ENCODE data around the gene NAT9. TPM values are rescaled to one million over a fixed set of nuclear protein-coding genes. Genes with fewer than 3 reads are reported as not detected.

Gene NAT9
- total and polyA plus RNA-seq, 2 experiments from 2014 or later: 37.3 to 37.5 TPM

DNA sequence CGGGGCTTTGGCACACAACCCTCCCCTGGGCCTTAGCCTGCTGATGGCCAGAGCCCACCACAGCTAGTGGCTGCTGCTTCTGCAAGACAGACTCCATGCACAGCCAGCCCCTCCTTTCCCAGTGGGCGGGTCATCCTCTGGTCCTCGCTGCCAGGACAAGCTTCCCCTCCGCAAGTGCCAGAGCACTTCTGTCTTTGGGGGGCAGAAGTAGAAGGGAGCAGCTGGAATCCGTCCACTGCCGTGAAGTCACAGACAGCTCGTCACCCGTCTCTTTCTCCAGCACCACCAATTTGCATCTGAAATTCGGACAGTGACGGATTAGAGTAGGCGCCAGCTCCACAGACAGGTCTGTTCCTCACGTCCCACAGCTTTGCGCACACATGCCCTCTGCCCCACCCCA lies 31.3 kb upstream of the NAT9 start:
- TF ChIP-seq JUNB (IDR thresholded peaks at IDR 0.05; ENCODE audit: unreplicated experiment) (no peak), ZNF331 (CRISPR knock-in tag; IDR thresholded peaks at IDR 0.05; ENCODE audit: low read depth) (no peak)
- Mint-ChIP-seq H3K4me1 (no peaks in the 10 kb centered on the region), H3K36me3 (ENCODE audit: low read depth) (peaks cover 3% of the 10 kb centered on the region), H3K9me3 (no peaks in the 10 kb centered on the region), H3K4me3 (no peak overlapping the region), H3K27ac (no peak overlapping the region), H3K27me3 (ENCODE audit: insufficient read depth, low read depth, poor library complexity) (peaks cover 7% of the 10 kb centered on the region)
- DNase-seq (ENCODE audit: low spot score) (no peak), ATAC-seq (no peak)
- Histone ChIP-seq H3K4me3 (no peak overlapping the region), H4K20me1 (replicated peaks; ENCODE audit: insufficient read depth) (peaks cover 13% of the 10 kb centered on the region), H3K36me3 (ENCODE audit: insufficient read depth) (no peaks in the 10 kb centered on the region), H3K27me3 (ENCODE audit: insufficient read depth) (no peaks in the 10 kb centered on the region), H3K27ac (ENCODE audit: low read depth) (no peak overlapping the region), H2AFZ (no peak overlapping the region), H3K79me2 (replicated peaks; ENCODE audit: insufficient read depth) (no peaks in the 10 kb centered on the region), H3K4me1 (ENCODE audit: insufficient read depth) (no peaks in the 10 kb centered on the region), H3K9me2 (ENCODE audit: insufficient read depth) (no peaks in the 10 kb centered on the region), H3K4me2 (no peak overlapping the region), H3F3A (replicated peaks; ENCODE audit: low read depth) (no peaks in the 10 kb centered on the region)

DNA sequence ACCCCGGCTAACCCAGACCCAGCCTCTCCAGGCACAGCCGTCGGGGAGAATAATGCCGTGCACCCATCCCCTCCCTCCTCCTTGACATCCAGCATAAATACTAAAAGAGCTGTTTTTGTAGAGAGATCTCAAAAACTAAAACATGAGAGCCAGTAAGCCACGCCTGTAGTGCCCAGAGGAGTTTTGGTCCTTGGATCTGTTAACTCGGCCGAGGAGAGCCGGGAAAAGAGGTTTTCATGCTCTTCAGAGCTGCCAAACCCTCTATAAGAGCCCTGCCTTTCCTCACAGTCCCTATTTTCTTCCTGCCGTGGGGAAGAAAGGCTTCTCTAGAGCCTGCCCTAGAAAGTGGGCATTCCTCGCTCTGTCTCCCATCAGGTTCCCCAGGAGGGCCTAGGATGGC lies 30.2 kb upstream of the NAT9 start:
- Histone ChIP-seq H3F3A (replicated peaks; ENCODE audit: low read depth) (no peaks in the 10 kb centered on the region), H2AFZ (no peak overlapping the region), H3K4me3 (no peak overlapping the region), H3K27ac (ENCODE audit: low read depth) (no peak overlapping the region), H3K4me1 (ENCODE audit: insufficient read depth) (no peaks in the 10 kb centered on the region), H3K4me2 (no peak overlapping the region), H3K79me2 (replicated peaks; ENCODE audit: insufficient read depth) (no peaks in the 10 kb centered on the region), H4K20me1 (replicated peaks; ENCODE audit: insufficient read depth) (peaks cover 18% of the 10 kb centered on the region), H3K36me3 (ENCODE audit: insufficient read depth) (no peaks in the 10 kb centered on the region), H3K9me2 (ENCODE audit: insufficient read depth) (no peaks in the 10 kb centered on the region), H3K27me3 (ENCODE audit: insufficient read depth) (no peaks in the 10 kb centered on the region)
- no peaks in the 10 kb centered on the region for H3K4me1 Mint-ChIP-seq
- peaks cover 9% of the 10 kb centered on the region for H3K27me3 Mint-ChIP-seq (ENCODE audit: insufficient read depth, low read depth, poor library complexity)
- H3K9me3 Mint-ChIP-seq: no peaks in the 10 kb centered on the region
- no peak overlapping the region for H3K4me3 Mint-ChIP-seq
- H3K27ac Mint-ChIP-seq: no peak overlapping the region
- no peak for TF ChIP-seq POLR2AphosphoS5 (IDR thresholded peaks at IDR 0.05; ENCODE audit: low read depth)
- TF ChIP-seq, protein P1, sequence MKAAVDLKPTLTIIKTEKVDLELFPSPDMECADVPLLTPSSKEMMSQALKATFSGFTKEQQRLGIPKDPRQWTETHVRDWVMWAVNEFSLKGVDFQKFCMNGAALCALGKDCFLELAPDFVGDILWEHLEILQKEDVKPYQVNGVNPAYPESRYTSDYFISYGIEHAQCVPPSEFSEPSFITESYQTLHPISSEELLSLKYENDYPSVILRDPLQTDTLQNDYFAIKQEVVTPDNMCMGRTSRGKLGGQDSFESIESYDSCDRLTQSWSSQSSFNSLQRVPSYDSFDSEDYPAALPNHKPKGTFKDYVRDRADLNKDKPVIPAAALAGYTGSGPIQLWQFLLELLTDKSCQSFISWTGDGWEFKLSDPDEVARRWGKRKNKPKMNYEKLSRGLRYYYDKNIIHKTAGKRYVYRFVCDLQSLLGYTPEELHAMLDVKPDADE (IDR thresholded peaks at IDR 0.05): no peak
- TF ChIP-seq CREB1 (CRISPR knock-in tag; IDR thresholded peaks at IDR 0.05; ENCODE audit: low read depth): no peak
- TF ChIP-seq NANOG (IDR thresholded peaks at IDR 0.05; ENCODE audit: borderline replicate concordance): no peak
- H3K36me3 Mint-ChIP-seq (ENCODE audit: low read depth): peaks cover 3% of the 10 kb centered on the region
- DNase-seq (ENCODE audit: low spot score) (no peak), ATAC-seq (no peak)

DNA sequence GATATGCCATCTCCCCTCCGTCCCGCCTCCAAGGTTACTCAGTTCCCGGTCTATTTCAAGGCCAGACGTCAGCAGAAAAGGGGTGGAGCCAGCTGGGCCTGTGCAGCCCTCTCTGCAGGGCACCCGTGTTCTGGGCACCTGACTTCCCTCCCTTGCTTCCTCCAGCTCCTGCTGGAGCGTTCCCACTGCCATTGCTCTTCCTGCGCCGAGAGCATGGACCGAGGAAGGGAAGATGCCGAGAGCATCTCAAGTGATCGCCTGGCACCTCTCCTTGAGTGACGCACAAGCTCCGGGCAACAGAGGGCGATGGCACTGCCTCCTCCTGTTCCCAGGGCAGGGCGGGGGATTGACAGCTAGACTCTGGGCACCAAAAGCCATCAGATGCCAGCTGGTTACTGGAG lies 29.4 kb upstream of the NAT9 start:
- ATAC-seq (peak; percentile 40; the same call in 2 of the 3 replicates), DNase-seq (ENCODE audit: low spot score) (no peak)
- no peaks in the 10 kb centered on the region for H3K9me2 ChIP-seq (ENCODE audit: insufficient read depth)
- H3K36me3 Mint-ChIP-seq (ENCODE audit: low read depth): peaks cover 7% of the 10 kb centered on the region
- no peaks in the 10 kb centered on the region for H3K27me3 ChIP-seq (ENCODE audit: insufficient read depth)
- H3K27ac ChIP-seq (ENCODE audit: low read depth): no peak overlapping the region
- H3K9me3 Mint-ChIP-seq: no peaks in the 10 kb centered on the region
- no peak overlapping the region for H3K4me2 ChIP-seq
- no peak overlapping the region for H3K27ac Mint-ChIP-seq
- no peaks in the 10 kb centered on the region for H3K4me1 ChIP-seq (ENCODE audit: insufficient read depth)
- peaks cover 18% of the 10 kb centered on the region for H4K20me1 ChIP-seq (replicated peaks; ENCODE audit: insufficient read depth)
- no peaks in the 10 kb centered on the region for H3K36me3 ChIP-seq (ENCODE audit: insufficient read depth)
- no peak overlapping the region for H2AFZ ChIP-seq
- H3K4me1 Mint-ChIP-seq: no peaks in the 10 kb centered on the region
- no peak overlapping the region for H3K4me3 Mint-ChIP-seq
- H3F3A ChIP-seq (replicated peaks; ENCODE audit: low read depth): no peaks in the 10 kb centered on the region
- no peak overlapping the region for H3K4me3 ChIP-seq
- peaks cover 12% of the 10 kb centered on the region for H3K27me3 Mint-ChIP-seq (ENCODE audit: insufficient read depth, low read depth, poor library complexity)
- H3K79me2 ChIP-seq (replicated peaks; ENCODE audit: insufficient read depth): no peaks in the 10 kb centered on the region
- TF ChIP-seq STAT1 (IDR thresholded peaks at IDR 0.05; ENCODE audit: unreplicated experiment) (no peak), NANOG (IDR thresholded peaks at IDR 0.05; ENCODE audit: borderline replicate concordance) (no peak), JUNB (IDR thresholded peaks at IDR 0.05; ENCODE audit: unreplicated experiment) (no peak)
- TF ChIP-seq, protein P2, sequence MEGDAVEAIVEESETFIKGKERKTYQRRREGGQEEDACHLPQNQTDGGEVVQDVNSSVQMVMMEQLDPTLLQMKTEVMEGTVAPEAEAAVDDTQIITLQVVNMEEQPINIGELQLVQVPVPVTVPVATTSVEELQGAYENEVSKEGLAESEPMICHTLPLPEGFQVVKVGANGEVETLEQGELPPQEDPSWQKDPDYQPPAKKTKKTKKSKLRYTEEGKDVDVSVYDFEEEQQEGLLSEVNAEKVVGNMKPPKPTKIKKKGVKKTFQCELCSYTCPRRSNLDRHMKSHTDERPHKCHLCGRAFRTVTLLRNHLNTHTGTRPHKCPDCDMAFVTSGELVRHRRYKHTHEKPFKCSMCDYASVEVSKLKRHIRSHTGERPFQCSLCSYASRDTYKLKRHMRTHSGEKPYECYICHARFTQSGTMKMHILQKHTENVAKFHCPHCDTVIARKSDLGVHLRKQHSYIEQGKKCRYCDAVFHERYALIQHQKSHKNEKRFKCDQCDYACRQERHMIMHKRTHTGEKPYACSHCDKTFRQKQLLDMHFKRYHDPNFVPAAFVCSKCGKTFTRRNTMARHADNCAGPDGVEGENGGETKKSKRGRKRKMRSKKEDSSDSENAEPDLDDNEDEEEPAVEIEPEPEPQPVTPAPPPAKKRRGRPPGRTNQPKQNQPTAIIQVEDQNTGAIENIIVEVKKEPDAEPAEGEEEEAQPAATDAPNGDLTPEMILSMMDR (conservative IDR thresholded peaks at IDR 0.05; ENCODE audit: low read depth in 2 of 2): no peak
- TF ChIP-seq, protein P1 (IDR thresholded peaks at IDR 0.05): no peak
